Esophagus mucosa (tissue), 1 donor: ENCODE measurements around the gene PCDHGC5. TPM values are rescaled to one million over a fixed set of nuclear protein-coding genes. Genes with fewer than 3 reads are reported as not detected.

Source experiments
- ATAC-seq: fragments of 200-7000 bp; cut with Tn5 transposase; one replicate; pipeline ENCODE4 v1.9.1; 2020
- total RNA-seq: library from RNA; stranded (reverse); gene quantifications from one replicate; pipeline ENCODE4 v1.2.4, GENCODE V29; 2023
- donor health status: DM: yes; HTN: yes; CAD: no.

Gene PCDHGC5
- total RNA-seq, 1 donor from 2014 or later: 1.0 TPM

GRCh38 chr5:141491323-141492167, 2.7 kb downstream of the PCDHGC5 start:
- ATAC-seq: no peak

DNA sequence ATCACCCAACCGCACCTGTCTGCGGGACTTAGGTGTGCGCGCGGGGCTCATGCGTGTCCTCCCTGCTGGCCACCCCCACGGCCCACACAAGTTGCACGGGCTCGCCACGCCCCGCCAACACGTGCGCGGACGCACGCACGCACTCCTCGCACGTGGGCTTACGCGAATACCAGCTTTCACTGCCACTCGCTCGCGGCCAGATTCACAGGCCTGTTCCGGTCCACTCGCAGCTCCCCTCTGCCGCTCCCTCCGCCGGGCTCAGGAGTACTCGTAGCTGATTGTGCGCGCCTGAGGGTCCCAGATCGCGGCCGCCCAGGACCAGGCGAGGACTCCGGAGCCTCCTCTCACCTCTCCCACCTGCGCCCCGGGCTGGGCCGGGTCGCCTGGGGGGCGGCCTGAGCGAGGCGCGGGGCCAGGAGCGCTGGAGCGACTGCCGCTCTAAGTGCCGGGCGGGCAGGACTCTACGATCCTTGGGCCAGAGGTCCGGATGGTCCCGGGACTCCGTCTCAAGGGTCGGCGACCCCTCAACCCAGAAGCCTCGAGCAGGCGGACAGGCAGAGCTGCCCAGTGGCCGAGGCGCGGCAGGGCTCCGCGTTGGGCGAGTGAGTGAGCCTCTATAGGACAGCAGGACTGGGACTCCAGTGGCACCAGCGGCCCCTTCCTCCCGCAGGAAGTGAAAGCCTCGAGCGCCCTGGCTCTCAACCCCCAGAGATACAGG, 3.4 kb downstream of the PCDHGC5 start:
- no peak for ATAC-seq

DNA sequence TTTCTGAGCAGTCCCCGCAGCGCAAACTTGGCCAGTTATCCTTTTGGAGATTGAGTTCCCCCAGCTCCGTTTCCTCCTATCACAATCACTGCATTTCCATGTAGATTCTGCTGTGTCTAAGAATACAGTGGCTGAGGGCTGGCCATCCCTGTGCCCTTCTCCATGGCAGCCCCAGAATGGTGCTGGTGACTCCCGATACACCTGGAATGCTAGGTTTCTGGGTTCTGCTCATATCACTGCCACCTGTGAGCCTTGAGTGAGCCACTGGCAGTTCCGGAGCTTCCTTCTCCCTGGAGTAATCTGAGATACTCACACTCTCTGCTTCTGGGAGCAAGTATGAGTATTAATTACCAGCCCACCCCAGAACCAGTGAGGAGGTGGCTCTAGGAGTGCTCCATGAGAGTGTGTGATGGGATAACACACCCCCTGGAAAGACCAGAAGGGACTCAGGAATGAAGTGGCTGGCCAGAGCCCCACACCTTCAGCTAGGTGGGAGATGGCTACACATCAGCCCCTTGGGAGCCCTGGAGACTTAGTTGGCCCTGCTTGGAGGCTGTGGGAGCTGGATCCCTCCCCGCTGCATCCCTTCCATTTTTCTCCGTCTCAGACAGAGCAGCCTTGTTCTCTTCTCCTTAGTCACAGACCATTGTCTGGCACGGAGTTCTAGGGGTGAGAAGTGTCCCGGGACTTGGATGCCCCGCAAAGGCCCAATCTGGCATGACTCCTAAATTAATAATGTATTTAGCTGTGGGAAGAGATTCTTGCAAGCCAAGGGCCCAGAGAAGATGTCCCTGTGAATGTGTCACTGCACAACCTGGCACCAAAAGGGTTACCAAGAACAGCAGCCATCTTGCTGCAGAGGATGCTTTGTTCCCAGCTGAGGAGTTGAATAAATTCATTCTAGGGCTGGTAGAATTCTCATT, 4.9 kb downstream of the PCDHGC5 start:
- ATAC-seq: no peak

DNA sequence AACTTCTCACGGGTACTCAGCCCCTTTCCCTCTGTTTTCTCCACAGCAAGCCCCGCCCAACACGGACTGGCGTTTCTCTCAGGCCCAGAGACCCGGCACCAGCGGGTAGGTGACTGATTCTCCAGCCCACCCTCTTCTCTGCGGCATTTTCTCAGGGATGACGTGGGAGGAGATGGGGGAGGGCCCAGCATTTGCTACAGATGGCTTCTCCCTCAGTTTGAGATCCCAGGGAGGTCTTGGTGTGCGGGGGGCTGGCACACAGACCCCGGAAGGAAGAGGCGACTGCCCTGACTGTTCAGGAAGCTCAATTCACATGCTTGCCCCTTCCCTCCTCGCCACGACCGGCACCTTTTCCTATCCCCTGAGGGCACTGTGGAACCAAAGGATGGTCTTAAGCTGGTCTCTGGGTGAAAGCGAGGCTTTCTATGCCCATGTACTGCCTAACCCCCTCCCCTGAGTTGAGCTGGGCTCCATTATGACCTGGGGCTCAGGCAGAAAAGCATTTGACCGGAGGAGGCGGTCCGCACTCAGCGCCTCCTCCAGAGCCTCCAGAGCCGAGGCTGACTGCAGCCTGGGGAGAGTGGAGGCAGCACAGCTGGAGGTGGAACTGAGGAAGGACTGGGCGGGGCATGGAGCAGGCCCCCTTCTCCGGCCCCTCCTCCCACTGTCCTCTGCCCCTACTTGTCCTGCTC, 6.0 kb downstream of the PCDHGC5 start:
- ATAC-seq: no peak

- ATAC-seq: no peak
These were observed 6.6 kb downstream of the PCDHGC5 start for GRCh38 chr5:141495453-141495811.

DNA sequence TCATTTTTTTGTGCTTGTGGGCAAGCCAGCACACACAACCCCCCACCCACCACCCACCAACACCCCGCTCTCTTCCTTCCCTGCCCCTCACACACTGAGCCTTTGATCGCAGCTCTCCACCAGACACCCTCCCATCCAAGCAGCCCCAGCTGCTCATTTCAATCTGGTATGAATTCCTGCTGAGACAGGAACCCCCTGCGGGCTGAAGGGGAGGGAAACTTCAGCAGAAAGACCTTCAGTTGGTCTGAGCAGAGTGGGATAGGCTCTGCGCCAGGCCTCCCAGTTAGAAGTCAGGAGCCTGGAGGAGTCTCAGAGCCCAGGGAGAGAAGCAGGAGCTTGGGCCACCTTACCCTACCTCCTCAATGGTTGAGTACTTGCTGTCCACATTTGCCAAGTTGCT, 7.2 kb downstream of the PCDHGC5 start:
- ATAC-seq: no peak

DNA sequence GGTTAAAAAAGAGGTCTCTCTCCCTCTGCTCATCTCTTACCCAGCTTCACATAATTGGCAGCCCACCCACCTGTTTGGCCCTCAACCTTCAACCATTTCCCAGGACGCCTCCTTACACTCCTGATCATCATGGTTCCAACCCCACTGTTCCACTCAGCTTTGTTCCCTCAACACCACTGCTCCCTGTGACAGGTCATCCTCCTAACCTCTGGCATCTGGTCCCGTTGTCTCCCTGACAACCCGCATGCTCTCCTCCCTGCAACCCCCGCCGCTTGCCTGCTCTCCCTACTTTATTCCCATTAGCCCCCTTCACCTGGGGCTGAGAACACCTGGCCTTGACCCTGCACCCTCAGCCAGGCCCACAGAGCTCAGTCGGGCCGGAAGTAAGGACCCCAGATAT, 12.9 kb downstream of the PCDHGC5 start:
- ATAC-seq: no peak

DNA sequence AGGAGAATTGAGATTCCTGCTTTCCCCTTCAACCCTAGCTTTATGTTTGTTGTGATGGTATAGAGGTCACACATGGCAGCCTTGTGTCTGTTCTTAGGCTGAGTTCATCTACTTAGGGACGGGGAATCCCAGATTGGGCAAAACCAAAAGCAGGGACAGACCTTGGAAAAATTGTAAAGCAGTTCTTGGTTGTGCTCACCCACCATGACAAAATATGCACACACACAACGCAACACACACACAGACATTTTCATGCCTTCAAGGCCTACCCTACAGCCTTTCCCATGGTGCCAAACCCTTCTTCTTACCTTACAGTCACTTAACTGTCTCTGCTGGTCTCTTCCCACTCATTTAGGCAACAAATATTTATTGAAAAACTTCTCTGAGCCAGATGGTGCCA, 14.8 kb downstream of the PCDHGC5 start:
- ATAC-seq: no peak

- ATAC-seq: no peak
These were observed 15.3 kb downstream of the PCDHGC5 start for GRCh38 chr5:141504216-141504615.

GRCh38 chr5:141506381-141507155, 17.7 kb downstream of the PCDHGC5 start:
- no peak for ATAC-seq

GRCh38 chr5:141507387-141508091, 18.7 kb downstream of the PCDHGC5 start:
- no peak for ATAC-seq

- no peak for ATAC-seq
These were observed 19.5 kb downstream of the PCDHGC5 start for GRCh38 chr5:141508440-141508797.

DNA sequence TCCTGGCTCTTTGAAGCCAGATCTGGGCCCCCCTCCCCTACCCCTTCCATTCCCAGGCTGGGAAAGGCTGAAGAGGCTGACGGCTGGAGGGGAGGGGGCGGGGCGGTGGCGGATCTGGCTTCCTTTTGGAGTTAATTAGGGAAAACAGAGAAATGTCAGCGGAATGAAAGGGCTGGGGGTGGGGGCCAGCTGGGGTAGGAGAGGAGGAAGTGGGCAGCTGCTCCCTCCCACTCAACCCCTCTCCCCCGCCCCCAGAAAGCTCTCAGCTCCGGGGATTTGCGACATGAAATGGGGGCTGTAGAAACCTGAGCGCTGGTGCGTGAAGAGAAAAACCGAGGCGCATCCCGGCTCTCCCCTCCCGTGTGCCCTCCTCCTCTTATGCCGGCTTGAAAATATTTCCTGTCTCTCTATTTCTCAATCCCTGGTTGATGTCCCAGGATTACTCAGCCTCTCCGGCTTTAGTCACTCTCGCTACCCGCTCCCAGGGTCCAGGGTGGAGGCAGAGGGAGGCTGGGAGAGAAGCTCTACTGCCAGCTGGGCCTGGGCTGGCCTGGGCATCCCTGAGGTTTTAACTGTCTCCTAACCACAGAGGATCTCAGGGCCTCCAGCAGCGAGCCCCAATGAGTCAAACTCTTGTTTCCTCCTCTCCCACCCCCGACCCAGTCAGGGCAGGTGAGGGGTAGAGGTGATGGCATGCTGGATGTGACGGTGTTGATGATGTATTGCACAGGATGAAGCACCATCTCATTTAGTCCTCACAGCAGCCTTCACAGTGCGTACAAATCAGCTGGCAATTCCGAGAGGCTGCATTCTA, 20.1 kb downstream of the PCDHGC5 start:
- ATAC-seq: no peak

DNA sequence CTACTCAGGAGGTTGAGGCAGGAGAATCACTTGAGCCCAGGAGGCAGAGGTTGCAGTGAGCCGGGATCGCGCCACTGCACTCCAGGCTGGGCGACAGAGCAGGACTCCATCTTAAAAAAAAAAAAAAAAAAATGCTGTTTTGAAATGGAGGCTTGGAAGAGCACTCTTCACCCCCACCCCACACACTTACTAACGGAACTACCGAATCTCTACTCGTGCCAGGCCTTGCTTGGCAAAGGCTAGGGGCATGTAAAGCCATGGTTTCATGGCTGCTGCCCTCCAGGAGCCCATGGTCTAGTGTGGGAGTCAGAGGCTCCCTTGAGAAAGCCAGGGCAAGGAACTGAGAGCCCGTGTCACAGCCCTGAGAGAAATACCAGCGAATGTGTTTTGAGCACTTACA, 21.3 kb downstream of the PCDHGC5 start:
- no peak for ATAC-seq

- no peak for ATAC-seq
These were observed 22.1 kb downstream of the PCDHGC5 start for GRCh38 chr5:141510850-141511601.

DNA sequence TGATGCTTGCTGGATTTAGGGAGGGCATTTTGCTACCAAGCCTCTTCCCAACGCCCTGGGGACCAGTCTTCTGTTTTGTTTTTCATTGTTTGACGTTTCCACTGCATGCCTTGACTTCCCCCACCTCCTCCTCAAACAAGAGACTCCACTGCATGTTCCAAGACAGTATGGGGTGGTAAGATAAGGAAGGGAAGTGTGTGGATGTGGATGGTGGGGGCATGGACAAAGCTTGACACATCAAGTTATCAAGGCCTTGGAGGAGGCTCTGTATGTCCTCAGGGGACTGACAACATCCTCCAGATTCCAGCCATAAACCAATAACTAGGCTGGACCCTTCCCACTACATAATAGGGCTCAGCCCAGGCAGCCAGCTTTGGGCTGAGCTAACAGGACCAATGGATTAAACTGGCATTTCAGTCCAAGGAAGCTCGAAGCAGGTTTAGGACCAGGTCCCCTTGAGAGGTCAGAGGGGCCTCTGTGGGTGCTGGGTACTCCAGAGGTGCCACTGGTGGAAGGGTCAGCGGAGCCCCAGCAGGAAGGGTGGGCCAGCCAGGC, 23.0 kb downstream of the PCDHGC5 start:
- ATAC-seq: no peak

GRCh38 chr5:141512390-141512910, 23.6 kb downstream of the PCDHGC5 start:
- ATAC-seq: peak; percentile 52

- peak; percentile 51 for ATAC-seq
These were observed 24.2 kb downstream of the PCDHGC5 start for GRCh38 chr5:141512911-141513626.
